ENCODE measurements around the gene C1QTNF8.

C1QTNF8 gene

GRCh38 chr16:1100084-1100800, 4.2 kb upstream of the C1QTNF8 start:
- Histone ChIP-seq H3K9ac (no peak overlapping the region), H3K4me3 (IDR thresholded peaks at IDR 0.05; ENCODE audit: insufficient read depth, low read depth, low read length) (no peak overlapping the region), H2AFZ (ENCODE audit: low read depth) (no peak overlapping the region), H3K36me3 (ENCODE audit: insufficient read depth) (no peaks in the 10 kb centered on the region), H3K4me2 (no peak overlapping the region), H3K27ac (no peak overlapping the region), H3K27me3 (ENCODE audit: insufficient read depth, low read depth) (peaks cover 92% of the 10 kb centered on the region), H3K79me2 (ENCODE audit: insufficient read depth, low read depth) (no peaks in the 10 kb centered on the region), H3K4me1 (ENCODE audit: low read depth, poor library complexity, severe bottlenecking) (no peaks in the 10 kb centered on the region), H4K20me1 (ENCODE audit: insufficient read depth) (no peaks in the 10 kb centered on the region)
- no peak for TF ChIP-seq CTCF (conservative IDR thresholded peaks at IDR 0.05; ENCODE audit: low read depth, low read length)

- no peak overlapping the region for H3K9ac ChIP-seq
- TF ChIP-seq CTCF (conservative IDR thresholded peaks at IDR 0.05; ENCODE audit: low read depth, low read length) = no peak
- no peaks in the 10 kb centered on the region for H3K4me1 ChIP-seq (ENCODE audit: low read depth, poor library complexity, severe bottlenecking)
- H3K4me3 ChIP-seq (IDR thresholded peaks at IDR 0.05; ENCODE audit: insufficient read depth, low read depth, low read length) = no peak overlapping the region
- no peaks in the 10 kb centered on the region for H3K79me2 ChIP-seq (ENCODE audit: insufficient read depth, low read depth)
- peaks cover 92% of the 10 kb centered on the region for H3K27me3 ChIP-seq (ENCODE audit: insufficient read depth, low read depth)
- no peaks in the 10 kb centered on the region for H4K20me1 ChIP-seq (ENCODE audit: insufficient read depth)
- no peak overlapping the region for H3K4me2 ChIP-seq
- no peak overlapping the region for H3K27ac ChIP-seq
- no peak overlapping the region for H2AFZ ChIP-seq (ENCODE audit: low read depth)
- H3K36me3 ChIP-seq (ENCODE audit: insufficient read depth) = no peaks in the 10 kb centered on the region
Observed at GRCh38 chr16:1099189-1100083, 3.4 kb upstream of the C1QTNF8 start.

GRCh38 chr16:1098266-1098991, 2.4 kb upstream of the C1QTNF8 start:
- H3K36me3 ChIP-seq (ENCODE audit: insufficient read depth) = no peaks in the 10 kb centered on the region
- H3K27me3 ChIP-seq (ENCODE audit: insufficient read depth, low read depth) = peaks cover 88% of the 10 kb centered on the region
- H3K79me2 ChIP-seq (ENCODE audit: insufficient read depth, low read depth) = no peaks in the 10 kb centered on the region
- TF ChIP-seq CTCF (conservative IDR thresholded peaks at IDR 0.05; ENCODE audit: low read depth, low read length) = no peak
- H4K20me1 ChIP-seq (ENCODE audit: insufficient read depth) = no peaks in the 10 kb centered on the region
- no peak overlapping the region for H3K27ac ChIP-seq
- H3K4me2 ChIP-seq = no peak overlapping the region
- H2AFZ ChIP-seq (ENCODE audit: low read depth) = no peak overlapping the region
- no peak overlapping the region for H3K9ac ChIP-seq
- no peak overlapping the region for H3K4me3 ChIP-seq (IDR thresholded peaks at IDR 0.05; ENCODE audit: insufficient read depth, low read depth, low read length)
- H3K4me1 ChIP-seq (ENCODE audit: low read depth, poor library complexity, severe bottlenecking) = no peaks in the 10 kb centered on the region

GRCh38 chr16:1097800-1098199, 1.8 kb upstream of the C1QTNF8 start:
- Histone ChIP-seq H3K4me2 (no peak overlapping the region), H3K9ac (no peak overlapping the region), H4K20me1 (ENCODE audit: insufficient read depth) (no peaks in the 10 kb centered on the region), H3K79me2 (ENCODE audit: insufficient read depth, low read depth) (no peaks in the 10 kb centered on the region), H2AFZ (ENCODE audit: low read depth) (no peak overlapping the region), H3K36me3 (ENCODE audit: insufficient read depth) (no peaks in the 10 kb centered on the region), H3K4me3 (IDR thresholded peaks at IDR 0.05; ENCODE audit: insufficient read depth, low read depth, low read length) (no peak overlapping the region), H3K4me1 (ENCODE audit: low read depth, poor library complexity, severe bottlenecking) (no peaks in the 10 kb centered on the region), H3K27ac (no peak overlapping the region), H3K27me3 (ENCODE audit: insufficient read depth, low read depth) (peaks cover 82% of the 10 kb centered on the region)
- TF ChIP-seq CTCF (conservative IDR thresholded peaks at IDR 0.05; ENCODE audit: low read depth, low read length) = no peak

All from KMS-11 (cell line).